Uterus (tissue), 2 donors: ENCODE data around the gene TOR2A.

Experiments used
- CTCF ChIP-seq, 4 experiments: fragments of 200-600 bp in 2 of 4; fragments of 450-650 bp in 2 of 4; sonication (generic) in 2 of 4; IDR thresholded peaks; one replicate each; pipeline ENCODE4 v1.5.1; 2016 to 2019; ENCODE audit warnings: antibody characterized with exemption in 4 of 4, mild to moderate bottlenecking in 2 of 4, moderate library complexity in 1 of 4
- POLR2A ChIP-seq, 2 donors: fragments of 450-650 bp; IDR thresholded peaks; one replicate each; pipeline ENCODE4 v1.6.1; 2016; ENCODE audit warnings: antibody characterized with exemption in 2 of 2, mild to moderate bottlenecking in 1 of 2, moderate library complexity in 1 of 2

- TF ChIP-seq CTCF (IDR thresholded peaks at IDR 0.05) (no peak), POLR2A (IDR thresholded peaks at IDR 0.05) (no peak)
Measured at GRCh38 chr9:127714951-127715469, 20.1 kb downstream of the TOR2A start.
